GM15510 (cell line): Measurements from ENCODE around the gene PKN1.

Experiments
- POLR2A ChIP-seq: IDR thresholded peaks from 3 replicates; pipeline ENCODE4 v1.6.1; 2011; ENCODE audit warnings: borderline replicate concordance; ENCODE audit not compliant: insufficient read length; ENCODE audit errors: extremely low read depth

The PKN1 gene

DNA sequence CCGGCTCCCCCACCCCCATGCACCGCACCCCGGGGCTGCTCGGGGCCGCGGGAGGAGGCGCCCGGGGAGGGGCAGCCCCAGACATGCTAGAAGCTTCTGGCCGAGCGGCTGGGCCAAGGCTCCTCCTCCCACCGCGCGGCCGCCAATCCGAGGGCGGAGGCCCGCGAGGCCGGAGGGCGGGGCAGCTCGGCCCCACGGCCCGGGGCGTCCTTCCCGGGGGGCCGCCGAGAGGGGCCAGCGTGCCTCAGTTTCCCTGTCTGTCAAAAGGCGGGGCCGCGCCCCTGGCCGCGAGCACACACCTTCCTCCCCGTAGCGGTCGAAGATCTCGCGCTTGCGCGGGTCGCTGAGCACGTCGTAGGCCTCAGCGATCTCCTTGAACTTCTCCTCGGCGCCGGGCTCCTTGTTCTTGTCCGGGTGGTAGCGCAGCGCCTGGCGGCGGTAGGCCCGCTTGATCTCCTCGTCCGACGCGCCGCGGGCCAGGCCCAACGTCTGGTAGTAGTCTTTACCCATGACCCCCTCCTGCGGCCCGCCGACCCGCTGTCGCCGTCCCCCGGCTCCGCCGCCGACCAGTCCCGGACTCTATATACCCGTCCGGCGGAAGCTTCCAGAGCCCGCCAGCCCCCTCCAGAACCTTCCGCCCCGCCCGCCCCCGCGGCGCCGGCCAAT, 84.9 kb downstream of the PKN1 start, which contains the start of gene DNAJB1:
Gene DNAJB1, minus strand, starts transcription at position 558 of the 666 bp plus-strand sequence. Its CDS starts 48 bp downstream, at position 510.
- peak; percentile 91 for TF ChIP-seq POLR2A

DNA sequence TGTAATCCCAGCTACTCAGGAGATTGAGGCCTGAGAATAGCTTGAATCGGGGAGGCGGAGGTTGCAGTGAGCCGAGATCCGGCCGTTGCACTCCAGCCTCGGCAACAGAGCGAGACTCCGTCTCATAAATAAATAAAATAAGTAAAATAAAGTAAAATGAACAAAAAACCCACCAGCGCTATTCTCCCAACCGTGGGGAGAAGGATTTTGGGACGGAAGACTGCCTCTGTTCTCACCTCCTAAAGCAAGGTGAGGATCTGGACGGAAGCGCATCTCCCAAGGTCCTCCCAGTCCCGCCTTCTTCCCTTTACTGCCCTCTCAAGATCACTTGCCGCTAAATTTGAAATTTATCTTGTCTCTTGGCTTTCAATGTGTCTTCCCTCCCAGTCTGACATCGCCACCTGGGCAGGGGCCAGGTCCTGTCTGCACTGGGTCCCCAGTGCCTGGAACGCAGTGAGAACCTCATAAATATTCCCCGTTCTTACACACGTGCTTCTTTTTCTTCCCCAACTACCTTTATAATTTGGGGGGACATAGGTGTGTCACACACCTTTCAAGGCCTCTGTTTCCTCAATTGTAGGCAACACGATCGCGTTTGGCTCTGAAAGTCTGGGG, 86.2 kb downstream of the PKN1 start:
- no peak for TF ChIP-seq POLR2A

DNA sequence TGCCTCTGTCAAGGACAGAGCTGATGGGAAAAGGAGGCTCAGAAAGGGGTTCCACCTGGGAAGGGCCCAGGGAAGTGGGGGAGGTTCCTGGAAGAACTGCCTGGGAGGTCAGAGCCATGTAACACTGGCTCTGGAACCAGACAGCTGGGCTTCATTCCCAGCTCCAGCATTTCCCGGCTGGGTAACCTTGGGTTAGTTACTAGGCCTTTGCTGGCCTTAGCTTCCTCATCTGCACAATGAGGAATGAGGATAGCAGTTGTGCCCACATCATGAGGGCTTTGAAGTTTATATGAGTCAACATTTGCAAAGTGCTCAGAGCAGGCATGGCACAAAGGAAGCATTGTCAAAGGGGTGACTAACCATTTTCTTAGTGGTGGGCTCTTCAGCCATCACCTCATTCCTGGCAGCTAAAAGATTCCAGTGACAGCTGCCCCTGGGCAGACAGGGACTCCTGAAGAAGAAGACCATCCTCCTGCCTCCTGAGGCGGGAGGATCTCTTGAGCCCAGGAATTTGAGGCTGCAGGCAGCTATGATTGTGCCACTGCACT, 86.8 kb downstream of the PKN1 start:
- TF ChIP-seq POLR2A, result no peak

DNA sequence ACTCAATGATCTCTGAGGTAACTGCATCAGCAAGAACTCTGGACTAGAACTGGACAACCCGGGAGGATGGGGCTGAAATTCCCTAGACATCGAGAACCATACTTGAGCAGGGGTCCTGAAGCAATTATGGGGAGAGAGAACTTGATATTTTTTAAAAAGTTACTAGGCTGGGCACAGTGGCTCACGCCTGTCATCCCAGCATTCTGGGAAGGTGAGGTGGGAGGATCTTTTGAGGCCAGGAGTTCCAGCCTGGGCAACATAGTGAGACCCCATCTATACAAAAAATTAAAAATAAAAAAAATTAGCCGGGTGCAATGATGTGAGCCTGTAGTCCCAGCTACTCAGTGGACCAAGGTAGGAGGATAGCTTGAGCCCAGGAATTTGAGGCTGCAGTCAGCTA, 87.4 kb downstream of the PKN1 start:
- TF ChIP-seq POLR2A, result no peak
